Measurements from ENCODE around the gene RPGRIP1L.
"Not testable (repeated sequence)": the region's sequence is repeated elsewhere in the genome, so short reads cannot be mapped to it uniquely, and the experiment has no call there.

RPGRIP1L gene

DNA sequence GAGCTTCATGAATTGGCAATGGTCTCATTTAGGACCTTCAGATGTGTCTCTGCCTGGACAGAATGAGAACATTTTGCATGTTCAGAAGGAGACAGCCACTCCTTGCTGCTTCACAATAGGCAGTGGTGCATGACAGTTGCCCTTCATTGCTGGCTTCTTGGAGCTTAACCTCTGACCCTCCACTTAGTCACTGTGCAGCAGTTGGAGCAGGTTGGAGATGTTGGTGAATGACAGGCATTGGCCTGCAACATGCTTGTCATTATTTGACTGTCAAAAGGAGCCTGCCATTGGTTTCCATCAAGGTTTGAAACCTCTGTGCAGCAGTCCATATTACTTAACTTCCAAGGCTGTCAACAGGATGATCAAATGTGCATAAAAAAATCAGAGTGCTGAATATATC, 23.0 kb upstream of the RPGRIP1L start:
- Mint-ChIP-seq H3K36me3 (ENCODE audit: low read depth) (peaks cover 3% of the 10 kb centered on the region), H3K27ac (no peak overlapping the region), H3K4me1 (ENCODE audit: low read depth) (no peaks in the 10 kb centered on the region), H3K4me3 (no peak overlapping the region), H3K27me3 (ENCODE audit: low read depth) (no peaks in the 10 kb centered on the region), H3K9me3 (no peaks in the 10 kb centered on the region)

GRCh38 chr16:53721017-53721416, 17.4 kb upstream of the RPGRIP1L start:
- Mint-ChIP-seq H3K27me3 (ENCODE audit: low read depth) (no peaks in the 10 kb centered on the region), H3K27ac (no peak overlapping the region), H3K4me3 (no peak overlapping the region), H3K9me3 (no peaks in the 10 kb centered on the region), H3K4me1 (ENCODE audit: low read depth) (peaks cover 2% of the 10 kb centered on the region), H3K36me3 (ENCODE audit: low read depth) (peaks cover 2% of the 10 kb centered on the region)

- Mint-ChIP-seq H3K4me1 (ENCODE audit: low read depth) (peaks cover 8% of the 10 kb centered on the region), H3K4me3 (no peak overlapping the region)
Measured at GRCh38 chr16:53717577-53717976, 13.9 kb upstream of the RPGRIP1L start.

DNA sequence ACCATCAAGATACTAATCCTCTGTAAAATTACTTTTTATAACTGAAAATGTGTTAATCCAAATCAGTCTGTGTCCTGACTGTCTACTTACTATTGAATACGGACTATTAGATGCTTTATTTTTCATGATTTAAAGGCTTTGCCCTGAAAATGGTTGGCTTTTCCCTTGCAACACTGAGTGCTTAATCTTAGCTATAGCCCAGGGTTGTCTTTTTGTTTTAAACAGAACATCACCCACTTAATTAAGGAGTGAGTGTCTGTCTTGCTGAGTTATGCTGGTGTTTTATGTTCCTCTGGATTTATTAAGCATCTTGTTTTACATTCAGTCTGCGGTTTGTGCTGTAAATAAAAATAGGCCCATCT, 11.3 kb upstream of the RPGRIP1L start:
- H3K4me1 Mint-ChIP-seq (ENCODE audit: low read depth), result peaks cover 8% of the 10 kb centered on the region
- H3K4me3 Mint-ChIP-seq, result no peak overlapping the region
- no peaks in the 10 kb centered on the region for H3K36me3 Mint-ChIP-seq (ENCODE audit: low read depth)
- H3K9me3 Mint-ChIP-seq, result no peaks in the 10 kb centered on the region
- no peaks in the 10 kb centered on the region for H3K27me3 Mint-ChIP-seq (ENCODE audit: low read depth)
- no peak overlapping the region for H3K27ac Mint-ChIP-seq

More at GRCh38 chr16:53717577-53717976, 13.9 kb upstream of the RPGRIP1L start:
- Mint-ChIP-seq H3K27ac (no peak overlapping the region), H3K27me3 (ENCODE audit: low read depth) (no peaks in the 10 kb centered on the region), H3K9me3 (no peaks in the 10 kb centered on the region), H3K36me3 (ENCODE audit: low read depth) (peaks cover 2% of the 10 kb centered on the region)

- Mint-ChIP-seq H3K27me3 (ENCODE audit: low read depth) (no peaks in the 10 kb centered on the region), H3K36me3 (ENCODE audit: low read depth) (no peaks in the 10 kb centered on the region), H3K27ac (no peak overlapping the region), H3K9me3 (no peaks in the 10 kb centered on the region), H3K4me3 (no peak overlapping the region), H3K4me1 (ENCODE audit: low read depth) (peaks cover 8% of the 10 kb centered on the region)
Measured at GRCh38 chr16:53714205-53715022, 10.8 kb upstream of the RPGRIP1L start.

GRCh38 chr16:53713403-53714204, 9.9 kb upstream of the RPGRIP1L start:
- H3K9me3 Mint-ChIP-seq, result no peaks in the 10 kb centered on the region
- no peak overlapping the region for H3K4me3 Mint-ChIP-seq
- H3K27ac Mint-ChIP-seq, result no peak overlapping the region
- H3K36me3 Mint-ChIP-seq (ENCODE audit: low read depth), result no peaks in the 10 kb centered on the region
- no peaks in the 10 kb centered on the region for H3K27me3 Mint-ChIP-seq (ENCODE audit: low read depth)
- peaks cover 8% of the 10 kb centered on the region for H3K4me1 Mint-ChIP-seq (ENCODE audit: low read depth)

GRCh38 chr16:53712065-53712464, 8.4 kb upstream of the RPGRIP1L start:
- H3K27ac Mint-ChIP-seq, result no peak overlapping the region

DNA sequence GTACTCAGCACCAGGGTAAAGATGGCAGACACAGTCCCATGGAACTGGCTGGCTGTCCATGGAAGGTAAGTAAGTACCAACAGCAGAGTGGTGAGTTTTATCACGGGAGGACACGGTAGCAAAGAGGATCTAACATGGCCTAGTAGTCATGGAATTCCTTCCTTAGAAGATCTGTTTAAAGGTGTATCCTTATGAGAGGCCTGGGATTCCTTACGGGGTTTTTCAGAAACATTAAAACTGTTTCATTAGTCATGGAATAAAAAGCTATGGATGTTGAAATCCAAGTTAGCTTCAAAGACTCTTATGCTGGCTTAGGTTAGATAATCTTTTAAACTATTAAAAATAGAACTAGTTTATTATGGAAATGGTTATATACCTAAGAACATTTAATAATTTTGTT, 7.7 kb upstream of the RPGRIP1L start:
- H3K4me1 Mint-ChIP-seq (ENCODE audit: low read depth), result peaks cover 8% of the 10 kb centered on the region
- no peaks in the 10 kb centered on the region for H3K9me3 Mint-ChIP-seq
- H3K36me3 Mint-ChIP-seq (ENCODE audit: low read depth), result peaks cover 8% of the 10 kb centered on the region
- no peak overlapping the region for H3K27ac Mint-ChIP-seq
- H3K4me3 Mint-ChIP-seq, result no peak overlapping the region
- no peaks in the 10 kb centered on the region for H3K27me3 Mint-ChIP-seq (ENCODE audit: low read depth)

More at GRCh38 chr16:53712065-53712464, 8.4 kb upstream of the RPGRIP1L start:
- peaks cover 8% of the 10 kb centered on the region for H3K4me1 Mint-ChIP-seq (ENCODE audit: low read depth)
- H3K9me3 Mint-ChIP-seq, result no peaks in the 10 kb centered on the region
- no peaks in the 10 kb centered on the region for H3K27me3 Mint-ChIP-seq (ENCODE audit: low read depth)
- peaks cover 8% of the 10 kb centered on the region for H3K36me3 Mint-ChIP-seq (ENCODE audit: low read depth)
- no peak overlapping the region for H3K4me3 Mint-ChIP-seq

DNA sequence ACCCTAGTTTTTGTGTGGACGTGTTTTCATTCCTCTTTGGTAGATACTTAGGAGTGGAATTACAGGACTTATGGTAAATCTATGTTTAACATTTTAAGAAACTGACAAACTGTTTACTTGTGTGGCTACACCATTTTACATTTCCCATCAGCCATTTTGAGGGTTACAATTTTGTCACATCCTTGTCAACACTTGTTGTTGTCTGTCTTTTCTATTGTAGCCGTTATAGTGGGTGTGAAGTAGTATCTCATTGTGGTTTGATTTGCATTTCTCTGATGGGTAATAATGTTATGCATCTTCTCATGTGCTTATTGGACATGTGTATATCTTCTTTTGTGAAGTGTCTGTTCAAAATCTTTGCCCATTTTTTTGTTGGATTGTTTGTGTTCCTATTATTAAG, 4.8 kb upstream of the RPGRIP1L start:
- Mint-ChIP-seq H3K27ac (no peak overlapping the region), H3K4me1 (ENCODE audit: low read depth) (peaks cover 15% of the 10 kb centered on the region), H3K9me3 (no peaks in the 10 kb centered on the region), H3K27me3 (ENCODE audit: low read depth) (no peaks in the 10 kb centered on the region), H3K36me3 (ENCODE audit: low read depth) (peaks cover 8% of the 10 kb centered on the region), H3K4me3 (no peak overlapping the region)

DNA sequence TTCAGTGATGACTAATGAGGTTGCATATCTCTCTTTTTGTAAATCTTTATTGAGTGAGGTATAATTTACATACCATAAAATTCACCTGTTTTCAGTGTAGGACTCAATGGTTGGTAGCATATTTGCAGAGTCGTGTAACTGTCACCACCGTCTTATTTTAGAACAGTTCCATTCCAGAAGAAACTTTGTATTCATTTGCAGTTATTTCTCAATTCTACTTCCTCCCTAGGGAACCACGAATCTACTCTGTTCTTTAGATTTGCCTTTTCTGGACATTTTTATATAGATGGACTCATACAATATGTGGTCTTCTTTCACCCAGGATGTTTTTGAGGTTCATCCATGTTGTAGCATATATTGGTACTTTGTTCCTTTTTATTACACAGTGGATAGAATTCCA, 4.0 kb upstream of the RPGRIP1L start:
- H3K27me3 Mint-ChIP-seq (ENCODE audit: low read depth), result no peaks in the 10 kb centered on the region
- no peak overlapping the region for H3K4me3 Mint-ChIP-seq
- no peaks in the 10 kb centered on the region for H3K9me3 Mint-ChIP-seq
- H3K36me3 Mint-ChIP-seq (ENCODE audit: low read depth), result peaks cover 8% of the 10 kb centered on the region
- no peak overlapping the region for H3K27ac Mint-ChIP-seq
- H3K4me1 Mint-ChIP-seq (ENCODE audit: low read depth), result peaks cover 15% of the 10 kb centered on the region

- peaks cover 15% of the 10 kb centered on the region for H3K4me1 Mint-ChIP-seq (ENCODE audit: low read depth)
- peaks cover 8% of the 10 kb centered on the region for H3K36me3 Mint-ChIP-seq (ENCODE audit: low read depth)
- no peaks in the 10 kb centered on the region for H3K9me3 Mint-ChIP-seq
- no peaks in the 10 kb centered on the region for H3K27me3 Mint-ChIP-seq (ENCODE audit: low read depth)
- peak overlapping the region; percentile 93 for H3K27ac Mint-ChIP-seq
- peak overlapping the region; percentile 98 for H3K4me3 Mint-ChIP-seq
Measured at GRCh38 chr16:53704445-53704813, 770 bp upstream of the RPGRIP1L start.

DNA sequence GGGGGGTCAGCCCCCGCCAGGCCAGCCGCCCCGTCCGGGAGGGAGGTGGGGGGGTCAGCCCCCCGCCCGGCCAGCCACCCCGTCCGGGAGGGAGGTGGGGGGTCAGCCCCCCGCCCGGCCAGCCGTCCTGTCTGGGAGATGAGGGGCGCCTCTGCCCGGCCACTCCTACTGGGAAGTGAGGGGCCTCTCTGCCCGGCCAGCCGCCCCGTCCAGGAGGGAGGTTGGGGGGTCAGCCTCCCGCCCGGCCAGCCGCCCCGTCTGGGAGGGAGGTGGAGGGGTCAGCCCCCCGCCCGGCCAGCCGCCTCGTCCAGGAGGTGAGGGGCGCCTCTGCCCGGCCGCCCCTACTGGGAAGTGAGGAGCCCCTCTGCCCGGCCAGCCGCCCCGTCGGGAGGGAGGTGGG, 5.4 kb downstream of the RPGRIP1L start:
- not testable (repeated sequence) for H3K9me3 Mint-ChIP-seq; H3K27me3 Mint-ChIP-seq (ENCODE audit: low read depth); H3K27ac Mint-ChIP-seq

DNA sequence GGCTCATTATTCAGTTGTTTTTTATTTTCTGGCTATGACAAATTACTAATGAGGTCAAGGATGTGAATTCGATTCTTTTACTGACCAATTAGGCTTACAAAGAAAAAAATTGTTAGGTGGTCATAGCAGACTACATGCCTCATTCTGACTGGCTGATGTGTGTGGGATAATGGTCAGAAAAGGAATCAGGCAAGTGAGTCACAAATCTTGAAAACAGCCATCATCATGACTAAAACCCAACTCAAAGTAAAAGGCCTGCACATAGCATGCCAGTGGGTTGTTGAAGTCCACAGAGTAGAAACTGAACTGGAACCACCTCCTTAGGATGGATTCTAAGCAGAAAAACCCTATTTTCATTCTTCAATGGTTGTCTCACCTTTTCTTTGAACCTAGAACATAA, 8.6 kb downstream of the RPGRIP1L start:
- Mint-ChIP-seq H3K4me1 (ENCODE audit: low read depth) (no peaks in the 10 kb centered on the region), H3K27me3 (ENCODE audit: low read depth) (no peaks in the 10 kb centered on the region), H3K4me3 (no peak overlapping the region), H3K27ac (no peak overlapping the region), H3K9me3 (no peaks in the 10 kb centered on the region), H3K36me3 (ENCODE audit: low read depth) (peaks cover 1% of the 10 kb centered on the region)

More for the DNA sequence above, 5.4 kb downstream of the RPGRIP1L start:
- not testable (repeated sequence) for H3K4me3 Mint-ChIP-seq; H3K36me3 Mint-ChIP-seq (ENCODE audit: low read depth); H3K4me1 Mint-ChIP-seq (ENCODE audit: low read depth)

DNA sequence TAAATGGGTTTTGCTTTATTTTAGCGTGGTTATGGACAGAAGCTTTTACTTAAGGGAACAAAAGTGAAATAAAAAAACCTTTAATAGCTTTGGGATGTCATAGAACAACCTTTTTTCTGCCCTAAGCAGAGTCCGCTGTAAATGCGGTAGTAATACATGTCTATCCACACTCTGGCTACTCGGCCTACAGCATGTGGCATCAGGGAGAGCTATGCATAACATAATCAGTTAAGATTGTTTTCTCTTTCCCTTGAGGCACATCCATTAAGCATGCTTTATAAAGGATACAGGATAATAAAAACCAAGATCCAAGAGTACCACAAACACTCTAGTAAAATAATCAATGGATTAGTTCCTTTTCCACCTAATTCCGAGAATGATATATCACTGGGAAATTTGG, 10.3 kb downstream of the RPGRIP1L start:
- Mint-ChIP-seq H3K4me3 (no peak overlapping the region), H3K36me3 (ENCODE audit: low read depth) (no peaks in the 10 kb centered on the region), H3K27ac (no peak overlapping the region), H3K4me1 (ENCODE audit: low read depth) (no peaks in the 10 kb centered on the region), H3K27me3 (ENCODE audit: low read depth) (no peaks in the 10 kb centered on the region), H3K9me3 (no peaks in the 10 kb centered on the region)

- no peak overlapping the region for H3K4me3 Mint-ChIP-seq
- no peaks in the 10 kb centered on the region for H3K9me3 Mint-ChIP-seq
- no peaks in the 10 kb centered on the region for H3K4me1 Mint-ChIP-seq (ENCODE audit: low read depth)
- no peaks in the 10 kb centered on the region for H3K36me3 Mint-ChIP-seq (ENCODE audit: low read depth)
- no peaks in the 10 kb centered on the region for H3K27me3 Mint-ChIP-seq (ENCODE audit: low read depth)
- no peak overlapping the region for H3K27ac Mint-ChIP-seq
Measured at GRCh38 chr16:53692146-53692545, 11.5 kb downstream of the RPGRIP1L start.

Data from T-helper 1 cell treated with Interleukin-12 subunit alpha and Interleukin-12 subunit beta and Interleukin-4 antibody, amounts not matched to agents 30 μg/mL and 1 μg/mL, for 36 hours (primary cell).